ENCODE data around the gene MOB3B.

MOB3B gene

GRCh38 chr9:27385606-27386322, 143.8 kb downstream of the MOB3B start:
- DNase-seq = no peak

GRCh38 chr9:27384262-27385014, 145.2 kb downstream of the MOB3B start:
- no peak for DNase-seq

GRCh38 chr9:27383524-27383923, 146.1 kb downstream of the MOB3B start:
- no peak for DNase-seq

GRCh38 chr9:27382975-27383374, 146.6 kb downstream of the MOB3B start:
- no peak for DNase-seq

GRCh38 chr9:27382308-27382707, 147.3 kb downstream of the MOB3B start:
- DNase-seq = no peak

GRCh38 chr9:27379311-27380251, 150.0 kb downstream of the MOB3B start:
- DNase-seq = no peak

- no peak for DNase-seq
Observed at GRCh38 chr9:27377811-27378456, 151.7 kb downstream of the MOB3B start.

- DNase-seq = no peak
Observed at GRCh38 chr9:27377147-27377807, 152.3 kb downstream of the MOB3B start.

- no peak for DNase-seq
Observed at GRCh38 chr9:27373851-27374250, 155.8 kb downstream of the MOB3B start.

- no peak for DNase-seq
Observed at GRCh38 chr9:27372615-27373014, 157.0 kb downstream of the MOB3B start.

- no peak for DNase-seq
Observed at GRCh38 chr9:27371382-27371781, 158.2 kb downstream of the MOB3B start.

GRCh38 chr9:27369591-27369990, 160.0 kb downstream of the MOB3B start:
- no peak for DNase-seq

GRCh38 chr9:27368316-27368985, 161.2 kb downstream of the MOB3B start:
- no peak for DNase-seq

GRCh38 chr9:27367921-27368315, 161.7 kb downstream of the MOB3B start:
- no peak for DNase-seq

GRCh38 chr9:27367175-27367798, 162.3 kb downstream of the MOB3B start:
- DNase-seq = no peak

GRCh38 chr9:27365707-27366376, 163.8 kb downstream of the MOB3B start:
- DNase-seq = peak; percentile 52

- DNase-seq = no peak
Observed at GRCh38 chr9:27362447-27363210, 167.0 kb downstream of the MOB3B start.

- no peak for DNase-seq
Observed at GRCh38 chr9:27361492-27361891, 168.1 kb downstream of the MOB3B start.

GRCh38 chr9:27359763-27360162, 169.9 kb downstream of the MOB3B start:
- no peak for DNase-seq

- no peak for DNase-seq
Observed at GRCh38 chr9:27358007-27358406, 171.6 kb downstream of the MOB3B start.

Data from stimulated activated CD4-positive, alpha-beta T cell treated with anti-CD3 and anti-CD28 coated beads, Interleukin-4, amount 100 ng/mL, for 24 hours (primary cell).